ENCODE measurements around the gene RET. TPM values are rescaled to one million over a fixed set of nuclear protein-coding genes. Genes with fewer than 3 reads are reported as not detected.

Gene RET
- total RNA-seq, 4 donors from 2014 or later = 0.23 to 2.1 (median 0.78) TPM

- H3K36me3 ChIP-seq = no peaks in the 10 kb centered on the region
- H3K4me1 ChIP-seq = no peaks in the 10 kb centered on the region
- no peaks in the 10 kb centered on the region for H3K9me3 ChIP-seq
- 82% methylated on average over 9 of the region's 15 CpGs for WGBS
- H3K27me3 ChIP-seq = no peaks in the 10 kb centered on the region
- no peak overlapping the region for H3K4me3 ChIP-seq
- no peak for TF ChIP-seq POLR2A (IDR thresholded peaks at IDR 0.05)
- no peak for TF ChIP-seq EP300 (IDR thresholded peaks at IDR 0.05)
- no peak for TF ChIP-seq POLR2AphosphoS5 (IDR thresholded peaks at IDR 0.05)
- no peak for TF ChIP-seq CTCF (IDR thresholded peaks at IDR 0.05)
- no peak for DNase-seq (ENCODE audit: low spot score in 2 of 2)
- no peak overlapping the region for H3K27ac ChIP-seq
These were observed 37.9 kb upstream of the RET start for GRCh38 chr10:43038783-43039623.

GRCh38 chr10:43039624-43040481 is 37.0 kb upstream of the RET start:
- no peaks in the 10 kb centered on the region for H3K9me3 ChIP-seq
- H3K4me3 ChIP-seq = no peak overlapping the region
- H3K27ac ChIP-seq = no peak overlapping the region
- H3K36me3 ChIP-seq = no peaks in the 10 kb centered on the region
- 86% methylated on average over 17 of the region's 21 CpGs for WGBS
- no peaks in the 10 kb centered on the region for H3K4me1 ChIP-seq
- no peak for TF ChIP-seq CTCF (IDR thresholded peaks at IDR 0.05)
- TF ChIP-seq EP300 (IDR thresholded peaks at IDR 0.05) = no peak
- no peak for TF ChIP-seq POLR2A (IDR thresholded peaks at IDR 0.05)
- no peak for TF ChIP-seq POLR2AphosphoS5 (IDR thresholded peaks at IDR 0.05)
- DNase-seq (ENCODE audit: low spot score in 2 of 2) = peak in 1 of 2 donors; percentile 71
- H3K27me3 ChIP-seq = no peaks in the 10 kb centered on the region

GRCh38 chr10:43040482-43041256 is 36.2 kb upstream of the RET start:
- Histone ChIP-seq H3K27ac (no peak overlapping the region), H3K4me3 (no peak overlapping the region), H3K27me3 (no peaks in the 10 kb centered on the region), H3K36me3 (no peaks in the 10 kb centered on the region), H3K4me1 (no peaks in the 10 kb centered on the region), H3K9me3 (no peaks in the 10 kb centered on the region)
- peak in 1 of 2 donors; percentile 75 for DNase-seq (ENCODE audit: low spot score in 2 of 2)
- no peak for TF ChIP-seq POLR2A (IDR thresholded peaks at IDR 0.05)
- no peak for TF ChIP-seq CTCF (IDR thresholded peaks at IDR 0.05)
- TF ChIP-seq EP300 (IDR thresholded peaks at IDR 0.05) = no peak
- TF ChIP-seq POLR2AphosphoS5 (IDR thresholded peaks at IDR 0.05) = no peak
- 89% methylated on average over 6 of the region's 6 CpGs for WGBS

GRCh38 chr10:43041422-43042342 is 35.2 kb upstream of the RET start:
- H3K4me3 ChIP-seq = no peak overlapping the region
- no peaks in the 10 kb centered on the region for H3K36me3 ChIP-seq
- no peaks in the 10 kb centered on the region for H3K9me3 ChIP-seq
- 73% methylated on average over 7 of the region's 9 CpGs for WGBS
- DNase-seq (ENCODE audit: low spot score in 2 of 2) = peak; percentile 44 to 70
- no peaks in the 10 kb centered on the region for H3K27me3 ChIP-seq
- H3K27ac ChIP-seq = no peak overlapping the region
- TF ChIP-seq POLR2A (IDR thresholded peaks at IDR 0.05) = no peak
- TF ChIP-seq POLR2AphosphoS5 (IDR thresholded peaks at IDR 0.05) = no peak
- TF ChIP-seq EP300 (IDR thresholded peaks at IDR 0.05) = no peak
- TF ChIP-seq CTCF (IDR thresholded peaks at IDR 0.05) = no peak
- no peaks in the 10 kb centered on the region for H3K4me1 ChIP-seq
